ENCODE results near the gene ROBO3.
A peak's percentile ranks its signal among the peaks of the same experiment; 100 is the strongest.

The ROBO3 gene

GRCh38 chr11:124872741-124873140 lies 7.5 kb downstream of the ROBO3 start:
- no peak for ATAC-seq (replicated peaks; ENCODE audit: extremely low read depth, poor library complexity, severe bottlenecking)
- Mint-ChIP-seq H3K36me3 (ENCODE audit: insufficient read depth) (peaks cover 9% of the 10 kb centered on the region), H3K9me3 (no peaks in the 10 kb centered on the region), H3K4me3 (no peak overlapping the region), H3K27ac (ENCODE audit: low read depth) (no peak overlapping the region), H3K4me1 (peaks cover 31% of the 10 kb centered on the region), H3K27me3 (peaks cover 70% of the 10 kb centered on the region)
- DNase-seq (ENCODE audit: low spot score in 2 of 2), result no peak

DNA sequence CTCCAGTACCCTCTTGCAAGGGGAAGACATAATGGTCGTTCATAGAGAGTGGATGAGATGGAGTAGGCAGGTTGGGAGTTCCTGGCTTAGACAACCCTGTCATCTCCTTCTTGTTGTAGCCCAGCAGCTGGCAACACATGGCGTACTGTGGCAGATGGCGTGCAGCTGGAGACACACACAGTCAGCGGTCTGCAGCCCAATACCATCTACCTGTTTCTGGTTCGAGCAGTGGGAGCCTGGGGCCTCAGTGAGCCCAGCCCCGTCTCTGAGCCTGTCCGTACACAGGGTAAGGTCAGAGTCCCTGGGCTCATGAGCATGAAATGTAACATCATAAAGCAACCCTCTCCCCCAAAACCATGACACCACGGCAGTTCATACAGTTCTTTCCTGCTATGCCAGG lies 8.7 kb downstream of the ROBO3 start:
- no peak overlapping the region for H3K4me3 Mint-ChIP-seq
- DNase-seq (ENCODE audit: low spot score in 2 of 2) (no peak), ATAC-seq (replicated peaks; ENCODE audit: extremely low read depth, poor library complexity, severe bottlenecking) (no peak)
- no peaks in the 10 kb centered on the region for H3K9me3 Mint-ChIP-seq
- H3K27me3 Mint-ChIP-seq, result peaks cover 58% of the 10 kb centered on the region
- peaks cover 27% of the 10 kb centered on the region for H3K4me1 Mint-ChIP-seq
- H3K27ac Mint-ChIP-seq (ENCODE audit: low read depth), result no peak overlapping the region
- peaks cover 6% of the 10 kb centered on the region for H3K36me3 Mint-ChIP-seq (ENCODE audit: insufficient read depth)

GRCh38 chr11:124874571-124875255 lies 9.5 kb downstream of the ROBO3 start:
- ATAC-seq (replicated peaks; ENCODE audit: extremely low read depth, poor library complexity, severe bottlenecking) (no peak), DNase-seq (ENCODE audit: low spot score in 2 of 2) (no peak)
- Mint-ChIP-seq H3K27ac (ENCODE audit: low read depth) (no peak overlapping the region), H3K9me3 (no peaks in the 10 kb centered on the region), H3K27me3 (peaks cover 50% of the 10 kb centered on the region), H3K36me3 (ENCODE audit: insufficient read depth) (peaks cover 6% of the 10 kb centered on the region), H3K4me3 (peak overlapping the region; percentile 78), H3K4me1 (peaks cover 19% of the 10 kb centered on the region)

GRCh38 chr11:124875401-124875800 lies 10.2 kb downstream of the ROBO3 start:
- DNase-seq (ENCODE audit: low spot score in 2 of 2) (no peak), ATAC-seq (replicated peaks; ENCODE audit: extremely low read depth, poor library complexity, severe bottlenecking) (no peak)
- Mint-ChIP-seq H3K36me3 (ENCODE audit: insufficient read depth) (peaks cover 6% of the 10 kb centered on the region), H3K27me3 (peaks cover 43% of the 10 kb centered on the region), H3K9me3 (no peaks in the 10 kb centered on the region), H3K4me1 (peaks cover 22% of the 10 kb centered on the region), H3K4me3 (peak overlapping the region; percentile 78), H3K27ac (ENCODE audit: low read depth) (no peak overlapping the region)

GRCh38 chr11:124875943-124876817 lies 10.9 kb downstream of the ROBO3 start:
- Mint-ChIP-seq H3K36me3 (ENCODE audit: insufficient read depth) (peaks cover 6% of the 10 kb centered on the region), H3K27me3 (peaks cover 36% of the 10 kb centered on the region), H3K4me1 (peaks cover 27% of the 10 kb centered on the region), H3K4me3 (peak overlapping the region; percentile 78), H3K9me3 (no peaks in the 10 kb centered on the region), H3K27ac (ENCODE audit: low read depth) (peak overlapping the region; percentile 68)
- ATAC-seq (replicated peaks; ENCODE audit: extremely low read depth, poor library complexity, severe bottlenecking) (peak; percentile 92), DNase-seq (ENCODE audit: low spot score in 2 of 2) (peak; percentile 58 to 67)

DNA sequence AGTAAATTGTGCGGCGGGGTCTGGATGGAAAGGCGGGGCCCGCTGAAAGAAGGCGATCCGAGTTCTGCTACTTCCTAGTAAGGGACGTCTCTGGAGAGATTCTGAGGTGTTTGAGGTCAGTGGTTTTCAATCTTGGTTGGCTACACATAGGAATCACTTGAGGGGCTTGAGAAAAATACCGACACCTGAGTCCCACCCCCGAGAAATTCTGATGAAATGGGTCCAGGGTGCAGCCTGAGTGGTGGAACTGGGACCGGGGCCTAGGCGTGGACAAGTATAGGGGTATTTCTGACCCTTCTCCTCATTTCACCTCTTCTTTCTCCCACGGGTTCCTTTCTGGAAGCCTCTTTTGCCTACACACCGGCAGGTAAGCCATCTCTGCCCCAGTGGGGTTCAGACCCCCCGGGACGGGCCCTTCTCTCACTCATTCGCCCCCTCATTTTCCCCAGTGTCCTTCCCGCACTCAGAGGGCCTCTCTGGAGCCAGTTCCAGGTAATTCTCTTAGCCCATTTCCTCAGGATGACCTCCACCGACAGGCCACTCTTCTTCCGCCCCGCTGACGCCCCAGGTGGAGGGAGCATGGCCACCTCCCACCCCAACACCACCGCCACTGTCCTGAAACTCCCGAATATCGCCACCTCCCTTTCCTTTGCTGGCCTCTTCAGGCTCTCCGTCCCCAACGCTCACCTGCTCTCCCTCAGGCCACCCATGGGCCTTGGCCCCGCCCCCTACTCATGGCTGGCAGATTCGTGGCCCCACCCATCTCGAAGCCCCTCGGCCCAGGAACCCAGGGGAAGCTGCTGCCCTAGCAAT lies 11.8 kb downstream of the ROBO3 start:
- DNase-seq (ENCODE audit: low spot score in 2 of 2), result no peak
- peaks cover 27% of the 10 kb centered on the region for H3K27me3 Mint-ChIP-seq
- peaks cover 6% of the 10 kb centered on the region for H3K36me3 Mint-ChIP-seq (ENCODE audit: insufficient read depth)
- H3K4me3 Mint-ChIP-seq, result peak overlapping the region; percentile 78
- no peak for ATAC-seq (replicated peaks; ENCODE audit: extremely low read depth, poor library complexity, severe bottlenecking)
- H3K9me3 Mint-ChIP-seq, result no peaks in the 10 kb centered on the region
- H3K27ac Mint-ChIP-seq (ENCODE audit: low read depth), result peak overlapping the region; percentile 68
- H3K4me1 Mint-ChIP-seq, result peaks cover 27% of the 10 kb centered on the region

GRCh38 chr11:124877631-124877909 lies 12.3 kb downstream of the ROBO3 start:
- ATAC-seq (replicated peaks; ENCODE audit: extremely low read depth, poor library complexity, severe bottlenecking), result no peak
- Mint-ChIP-seq H3K36me3 (ENCODE audit: insufficient read depth) (peaks cover 6% of the 10 kb centered on the region), H3K4me1 (peaks cover 27% of the 10 kb centered on the region), H3K4me3 (peak overlapping the region; percentile 78), H3K9me3 (no peaks in the 10 kb centered on the region), H3K27ac (ENCODE audit: low read depth) (peak overlapping the region; percentile 68), H3K27me3 (peaks cover 22% of the 10 kb centered on the region)
- no peak for DNase-seq (ENCODE audit: low spot score in 2 of 2)

DNA sequence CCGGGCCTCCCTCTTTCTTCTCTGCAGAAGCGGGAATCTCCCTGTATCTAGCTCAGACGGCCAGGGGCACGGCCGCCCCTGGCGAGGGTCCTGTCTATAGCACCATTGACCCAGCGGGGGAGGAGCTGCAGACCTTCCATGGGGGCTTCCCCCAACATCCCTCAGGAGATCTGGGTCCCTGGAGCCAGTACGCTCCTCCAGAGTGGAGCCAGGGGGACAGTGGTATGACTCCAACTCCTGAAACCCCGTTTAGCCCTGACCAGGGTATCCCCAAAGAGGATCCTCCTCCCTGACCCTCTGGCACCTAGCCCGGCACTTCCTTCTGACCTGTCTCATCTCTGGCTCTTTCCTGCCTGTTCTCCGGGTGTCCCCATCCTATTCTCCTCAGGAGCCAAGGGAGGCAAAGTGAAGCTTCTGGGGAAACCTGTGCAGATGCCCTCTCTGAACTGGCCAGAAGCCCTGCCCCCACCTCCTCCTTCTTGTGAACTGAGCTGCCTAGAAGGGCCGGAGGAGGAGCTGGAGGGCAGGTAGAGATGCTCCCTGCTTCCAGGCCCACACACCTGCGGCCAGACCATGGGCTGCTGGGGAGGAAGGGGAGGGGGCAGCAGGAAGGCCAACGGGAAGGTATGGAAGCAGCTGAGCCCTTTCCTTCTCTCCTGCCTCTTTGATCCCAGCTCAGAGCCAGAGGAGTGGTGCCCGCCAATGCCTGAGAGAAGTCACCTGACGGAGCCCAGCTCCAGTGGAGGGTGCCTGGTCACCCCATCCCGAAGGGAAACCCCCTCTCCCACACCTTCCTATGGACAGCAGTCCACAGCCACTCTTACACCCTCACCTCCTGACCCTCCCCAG lies 12.9 kb downstream of the ROBO3 start:
- H3K4me1 Mint-ChIP-seq, result peaks cover 27% of the 10 kb centered on the region
- peaks cover 16% of the 10 kb centered on the region for H3K27me3 Mint-ChIP-seq

GRCh38 chr11:124878759-124879492 lies 13.7 kb downstream of the ROBO3 start:
- Mint-ChIP-seq H3K4me3 (no peak overlapping the region), H3K4me1 (peaks cover 27% of the 10 kb centered on the region), H3K9me3 (no peaks in the 10 kb centered on the region), H3K27ac (ENCODE audit: low read depth) (no peak overlapping the region), H3K36me3 (ENCODE audit: insufficient read depth) (peaks cover 6% of the 10 kb centered on the region), H3K27me3 (peaks cover 9% of the 10 kb centered on the region)
- no peak for DNase-seq (ENCODE audit: low spot score in 2 of 2)
- no peak for ATAC-seq (replicated peaks; ENCODE audit: extremely low read depth, poor library complexity, severe bottlenecking)

More for the DNA sequence above, 12.9 kb downstream of the ROBO3 start:
- no peak for ATAC-seq (replicated peaks; ENCODE audit: extremely low read depth, poor library complexity, severe bottlenecking)
- peaks cover 6% of the 10 kb centered on the region for H3K36me3 Mint-ChIP-seq (ENCODE audit: insufficient read depth)
- peak overlapping the region; percentile 68 for H3K27ac Mint-ChIP-seq (ENCODE audit: low read depth)
- H3K9me3 Mint-ChIP-seq, result no peaks in the 10 kb centered on the region
- peak overlapping the region; percentile 78 for H3K4me3 Mint-ChIP-seq
- DNase-seq (ENCODE audit: low spot score in 2 of 2), result no peak

DNA sequence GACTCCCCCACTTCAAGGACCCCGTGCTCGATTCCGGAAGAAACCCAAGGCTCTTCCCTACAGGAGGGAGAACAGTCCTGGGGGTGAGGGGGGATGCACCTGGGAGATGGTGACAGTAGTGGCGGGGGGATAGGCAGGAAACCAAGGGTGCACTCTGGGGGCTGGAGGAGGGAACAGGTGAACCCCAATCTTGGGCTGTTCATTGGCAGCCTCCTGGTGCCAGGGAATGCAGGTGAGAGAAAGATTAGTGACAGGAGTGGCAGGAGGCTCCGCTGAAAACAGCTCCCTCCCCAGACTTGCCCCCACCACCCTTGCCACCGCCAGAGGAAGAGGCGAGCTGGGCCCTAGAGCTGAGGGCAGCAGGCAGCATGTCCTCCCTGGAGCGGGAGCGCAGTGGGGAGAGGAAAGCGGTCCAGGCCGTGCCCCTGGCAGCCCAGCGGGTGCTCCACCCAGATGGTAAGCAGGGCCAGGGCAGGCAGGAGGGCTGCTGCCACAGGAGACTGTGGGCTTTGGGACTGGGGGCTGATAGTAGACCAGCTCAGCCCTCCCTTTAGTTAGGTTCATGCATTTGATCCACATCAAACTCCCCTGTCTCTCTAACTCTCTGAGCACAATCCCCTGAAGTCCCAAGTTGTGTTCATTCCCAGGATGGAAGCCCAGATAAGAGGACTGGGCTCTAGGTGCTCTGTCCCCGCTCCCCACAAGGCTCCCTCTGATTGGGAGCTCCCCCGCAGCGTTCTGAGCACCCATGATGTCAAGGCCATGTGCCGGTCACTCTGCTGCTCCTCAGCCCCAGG lies 14.5 kb downstream of the ROBO3 start:
- H3K27ac Mint-ChIP-seq (ENCODE audit: low read depth), result no peak overlapping the region
- peaks cover 27% of the 10 kb centered on the region for H3K4me1 Mint-ChIP-seq
- DNase-seq (ENCODE audit: low spot score in 2 of 2) (no peak), ATAC-seq (replicated peaks; ENCODE audit: extremely low read depth, poor library complexity, severe bottlenecking) (no peak)
- peaks cover 4% of the 10 kb centered on the region for H3K36me3 Mint-ChIP-seq (ENCODE audit: insufficient read depth)
- peaks cover 9% of the 10 kb centered on the region for H3K27me3 Mint-ChIP-seq
- no peaks in the 10 kb centered on the region for H3K9me3 Mint-ChIP-seq
- no peak overlapping the region for H3K4me3 Mint-ChIP-seq

GRCh38 chr11:124880290-124880611 lies 15.0 kb downstream of the ROBO3 start:
- Mint-ChIP-seq H3K4me1 (peaks cover 27% of the 10 kb centered on the region), H3K27me3 (peaks cover 13% of the 10 kb centered on the region), H3K36me3 (ENCODE audit: insufficient read depth) (peaks cover 5% of the 10 kb centered on the region), H3K4me3 (no peak overlapping the region), H3K9me3 (no peaks in the 10 kb centered on the region), H3K27ac (ENCODE audit: low read depth) (no peak overlapping the region)
- DNase-seq (ENCODE audit: low spot score in 2 of 2), result no peak
- no peak for ATAC-seq (replicated peaks; ENCODE audit: extremely low read depth, poor library complexity, severe bottlenecking)
